GM12892 (cell line): ENCODE data around the gene VEGFB.
"Not testable (repeated sequence)": the region's sequence is repeated elsewhere in the genome, so short reads cannot be mapped to it uniquely, and the experiment has no call there.

ENCODE experiments used
- DNase-seq: peaks from one replicate; pipeline ENCODE4 v3.0.0; 2011; ENCODE audit not compliant: insufficient read length
- FAIRE-seq: peaks from 2 replicates; lab custom pipeline; 2011; peaks lifted over from hg19 to GRCh38; lab: Jason Lieb, UNC
- POLR2A ChIP-seq: IDR thresholded peaks from 2 replicates; pipeline ENCODE4 v1.6.1; 2011; ENCODE audit warnings: low read depth, low read length, control low read depth
- POLR2AphosphoS5 ChIP-seq: IDR thresholded peaks from 2 replicates; pipeline ENCODE4 v1.6.1; 2011; ENCODE audit warnings: low read depth, low read length, control low read depth
- TAF1 ChIP-seq: IDR thresholded peaks from 2 replicates; pipeline ENCODE4 v1.6.1; 2011; ENCODE audit warnings: low read depth, mild to moderate bottlenecking, control low read depth, low read length, borderline replicate concordance

Gene VEGFB

GRCh38 chr11:64243236-64243854 lies 9.0 kb downstream of the VEGFB start:
- FAIRE-seq = no peak
- no peak for DNase-seq
- TF ChIP-seq POLR2A = peak; percentile 40; the same call in 1 of the 2 replicates
- peak; percentile 88 for TF ChIP-seq POLR2AphosphoS5
- TF ChIP-seq TAF1 = no peak

GRCh38 chr11:64244107-64244506 lies 9.7 kb downstream of the VEGFB start:
- DNase-seq (no peak), FAIRE-seq (no peak)
- TF ChIP-seq POLR2A (no peak), POLR2AphosphoS5 (no peak), TAF1 (no peak)

DNA sequence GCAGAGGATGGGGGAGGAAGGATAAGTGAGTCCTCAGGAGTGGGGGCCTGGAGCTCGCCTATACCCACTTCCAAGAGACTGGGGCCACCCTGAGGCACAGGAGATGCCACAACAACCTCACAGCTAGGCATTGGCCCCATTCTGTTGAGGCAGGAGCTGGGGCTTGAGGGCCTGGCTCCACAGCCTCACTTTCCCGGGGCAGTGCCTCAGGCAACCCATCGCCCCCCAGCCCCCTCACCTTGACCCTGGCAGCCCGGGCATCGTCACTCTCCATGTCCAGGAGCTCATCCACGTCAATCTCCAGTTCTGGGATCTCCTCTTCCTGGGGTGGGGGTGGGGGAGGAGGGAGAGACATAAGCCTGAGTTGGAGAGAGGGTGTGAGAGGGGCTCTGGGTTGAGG lies 10.6 kb downstream of the VEGFB start:
- FAIRE-seq (no peak), DNase-seq (no peak)
- TF ChIP-seq TAF1 (no peak), POLR2A (no peak), POLR2AphosphoS5 (no peak)

DNA sequence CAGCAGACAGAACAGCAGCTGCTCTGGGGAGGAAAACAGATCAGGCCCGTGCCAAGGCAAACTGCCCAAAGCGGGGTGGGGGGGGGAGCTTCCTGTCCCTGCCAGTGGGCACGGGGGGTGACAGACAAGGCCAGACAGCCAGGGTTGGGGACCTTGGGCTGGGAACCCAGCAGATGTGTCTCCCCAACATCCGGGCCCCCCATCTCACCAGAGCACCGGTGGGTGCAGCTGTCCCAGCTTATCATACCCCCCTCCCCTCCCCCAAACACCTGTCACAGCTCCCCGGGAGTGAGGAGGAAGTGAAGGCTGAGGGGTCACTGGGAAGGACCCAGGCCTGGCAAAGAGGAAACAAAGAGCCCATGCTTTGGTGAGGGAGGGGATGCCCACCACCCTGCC lies 11.0 kb downstream of the VEGFB start:
- DNase-seq = no peak
- TF ChIP-seq POLR2AphosphoS5 (no peak), POLR2A (no peak), TAF1 (no peak)
- FAIRE-seq = no peak

DNA sequence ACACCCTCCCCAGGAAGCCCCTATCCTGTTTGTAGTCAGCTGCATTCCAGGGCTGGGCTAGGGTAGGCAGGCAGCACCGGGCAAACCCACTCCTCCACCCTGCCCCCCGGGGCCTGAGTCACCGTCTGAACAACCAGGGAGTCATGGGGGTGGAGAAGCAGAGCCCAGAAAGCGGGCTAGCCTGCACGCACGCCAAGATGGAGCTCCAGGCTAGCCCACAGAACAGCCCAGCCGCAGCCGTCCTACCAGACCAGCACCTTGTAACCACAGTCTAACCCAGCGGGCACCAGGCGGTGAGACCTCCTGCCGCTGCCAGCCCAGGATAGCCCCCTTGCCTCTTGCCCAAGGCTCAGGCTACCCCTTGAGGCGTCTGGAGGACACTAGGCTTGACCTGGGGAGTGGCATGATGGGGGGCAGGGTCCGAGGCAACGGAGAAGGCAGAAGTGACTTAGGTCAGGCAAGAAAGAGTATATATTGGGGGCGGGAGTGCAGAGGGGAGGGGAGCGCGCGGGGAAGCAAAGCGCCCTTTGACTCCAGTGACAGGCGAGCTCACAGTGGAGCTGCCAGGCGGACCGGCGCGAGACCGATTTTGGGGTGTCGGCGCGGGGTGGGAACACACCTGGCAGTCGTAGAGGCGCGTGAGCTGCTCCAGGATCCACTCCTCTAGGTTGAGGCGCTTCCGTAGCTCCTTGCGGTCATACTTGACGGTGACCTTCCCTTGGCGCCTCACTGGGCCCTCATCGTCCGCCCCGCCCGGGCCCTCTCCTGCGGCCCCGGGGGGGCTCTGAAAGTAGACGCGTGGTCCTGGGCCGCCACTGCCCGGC lies 11.6 kb downstream of the VEGFB start:
- DNase-seq = no peak
- no peak; the same call in 1 of the 2 replicates for TF ChIP-seq POLR2AphosphoS5
- 0 out of 2 replicates have a peak, but pooled peaks have one; percentile 39 for TF ChIP-seq TAF1
- TF ChIP-seq POLR2A = no peak
- peak; percentile 44 for FAIRE-seq

DNA sequence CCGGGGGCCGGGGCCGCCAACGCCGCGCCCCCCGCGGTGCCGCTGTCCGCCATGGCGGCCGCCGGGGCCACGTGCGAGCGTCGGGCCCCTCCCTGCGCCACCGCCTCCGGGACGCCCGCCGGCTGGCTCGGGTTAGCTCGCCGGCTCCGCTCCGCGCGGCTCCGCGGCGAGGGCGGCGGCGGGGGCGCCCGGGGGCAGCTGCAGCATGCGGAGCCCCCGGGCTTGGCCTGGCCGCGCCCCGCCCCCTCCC lies 12.2 kb downstream of the VEGFB start:
- not testable (repeated sequence) for DNase-seq
- FAIRE-seq = peak; percentile 24

GRCh38 chr11:64246871-64247728 lies 12.7 kb downstream of the VEGFB start, which contains the start of gene PPP1R14B:
PPP1R14B (minus strand) TSS chr11:64246943; CDS start chr11:64246673, 270 bp downstream.
- peak; percentile 60 for FAIRE-seq
- no peak for TF ChIP-seq TAF1
- no peak for TF ChIP-seq POLR2AphosphoS5
- TF ChIP-seq POLR2A = no peak
- DNase-seq = peak; percentile 91

- no peak for TF ChIP-seq POLR2AphosphoS5
- no peak for TF ChIP-seq POLR2A
- no peak for TF ChIP-seq TAF1
- no peak for FAIRE-seq
- DNase-seq = no peak
Measured at GRCh38 chr11:64247729-64248531, 13.5 kb downstream of the VEGFB start.

DNA sequence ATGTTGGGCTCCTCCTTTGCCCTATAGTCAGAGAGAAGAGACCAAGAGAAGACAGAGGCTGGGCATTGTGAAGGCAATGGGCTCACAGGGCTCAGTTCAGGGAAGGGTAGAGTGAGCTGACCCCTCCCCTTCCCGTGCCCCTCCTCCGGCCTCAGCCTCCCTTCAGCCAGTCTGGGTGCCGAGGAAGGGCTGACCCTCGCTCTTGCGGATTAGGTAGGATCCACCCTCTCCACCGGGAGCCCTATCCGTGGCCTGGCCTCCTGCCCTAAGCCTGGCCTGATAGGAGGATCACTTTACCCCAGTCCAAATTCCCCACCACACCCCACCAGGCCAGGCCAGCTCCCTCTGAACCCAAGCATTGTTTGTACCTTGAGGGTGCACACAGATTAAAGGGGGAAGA lies 14.2 kb downstream of the VEGFB start:
- FAIRE-seq (no peak), DNase-seq (no peak)

DNA sequence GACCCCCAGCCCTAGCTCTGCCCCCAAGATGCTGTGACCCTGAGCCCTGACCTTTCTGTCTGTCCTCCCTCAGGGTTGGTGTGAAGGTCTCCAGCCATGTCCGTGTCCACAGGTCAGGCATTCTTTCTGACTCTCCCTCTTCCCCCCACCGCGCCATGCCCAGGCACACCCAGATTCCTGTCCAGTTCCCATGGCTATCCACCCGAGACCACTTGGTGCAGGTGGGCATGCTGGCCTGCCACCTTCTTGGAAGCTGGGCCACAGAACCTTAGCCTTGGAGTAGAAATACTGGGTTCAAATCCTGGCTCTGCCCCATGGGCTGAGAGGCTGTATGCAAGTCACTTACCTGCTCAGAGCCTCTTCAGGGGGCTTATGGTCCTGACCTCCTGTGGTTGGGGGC lies 14.7 kb downstream of the VEGFB start:
- no peak for FAIRE-seq
- TF ChIP-seq TAF1 (no peak), POLR2AphosphoS5 (no peak), POLR2A (no peak)
- DNase-seq = no peak

More for the DNA sequence above, 14.2 kb downstream of the VEGFB start:
- TF ChIP-seq TAF1 = no peak
- no peak for TF ChIP-seq POLR2AphosphoS5
- TF ChIP-seq POLR2A = no peak
